KMS-11 (cell line): ENCODE data around the gene MRPL9.

Source experiments
- H2AFZ ChIP-seq: fragments of 200-600 bp; sonication (generic); 2 replicates; pipeline ENCODE4 v1.6.1; 2016; ENCODE audit warnings: antibody characterized with exemption, mixed run types, low read depth
- H3K27ac ChIP-seq: fragments of 200-600 bp; sonication (generic); 2 replicates; pipeline ENCODE4 v1.6.1; 2016; ENCODE audit warnings: mild to moderate bottlenecking, mixed run types
- H3K27me3 ChIP-seq: fragments of 200-600 bp; sonication (generic); 2 replicates; pipeline ENCODE4 v1.6.1; 2017; ENCODE audit warnings: mild to moderate bottlenecking, low read depth, mixed run types, moderate library complexity; ENCODE audit not compliant: insufficient read depth
- H3K36me3 ChIP-seq: fragments of 200-600 bp; sonication (generic); 2 replicates; pipeline ENCODE4 v1.6.1; 2017; ENCODE audit warnings: mild to moderate bottlenecking, mixed run types; ENCODE audit not compliant: insufficient read depth
- H3K4me1 ChIP-seq: fragments of 200-600 bp; sonication (generic); 2 replicates; pipeline ENCODE4 v1.6.1; 2016; ENCODE audit warnings: mild to moderate bottlenecking, low read depth, mixed run types; ENCODE audit not compliant: poor library complexity, severe bottlenecking
- H3K4me2 ChIP-seq: fragments of 200-600 bp; sonication (generic); 2 replicates; pipeline ENCODE4 v1.7.0; 2016; ENCODE audit warnings: mild to moderate bottlenecking, mixed run types
- H3K4me3 ChIP-seq: fragments of 200-600 bp; sonication (generic); IDR thresholded peaks from 2 replicates; pipeline ENCODE4 v1.6.1; 2017; ENCODE audit warnings: low read depth, low read length, mixed read lengths; ENCODE audit not compliant: insufficient read depth
- H3K79me2 ChIP-seq: fragments of 200-600 bp; sonication (generic); 2 replicates; pipeline ENCODE4 v1.6.1; 2016; ENCODE audit warnings: low read depth, mixed run types; ENCODE audit not compliant: insufficient read depth
- H3K9ac ChIP-seq: fragments of 200-600 bp; sonication (generic); 2 replicates; pipeline ENCODE4 v1.6.1; 2016; ENCODE audit warnings: mild to moderate bottlenecking, mixed run types
- H4K20me1 ChIP-seq: fragments of 200-600 bp; sonication (generic); 2 replicates; pipeline ENCODE4 v1.6.1; 2016; ENCODE audit warnings: mild to moderate bottlenecking, mixed run types; ENCODE audit not compliant: insufficient read depth
- TF ChIP-seq, protein P1 (sequence below): fragments of 200-600 bp; sonication (generic); conservative IDR thresholded peaks from 2 replicates; pipeline ENCODE4 v1.6.1; 2017; ENCODE audit warnings: low read depth, mild to moderate bottlenecking, antibody characterized with exemption, low read length, moderate library complexity, mixed read lengths

MRPL9 gene

DNA sequence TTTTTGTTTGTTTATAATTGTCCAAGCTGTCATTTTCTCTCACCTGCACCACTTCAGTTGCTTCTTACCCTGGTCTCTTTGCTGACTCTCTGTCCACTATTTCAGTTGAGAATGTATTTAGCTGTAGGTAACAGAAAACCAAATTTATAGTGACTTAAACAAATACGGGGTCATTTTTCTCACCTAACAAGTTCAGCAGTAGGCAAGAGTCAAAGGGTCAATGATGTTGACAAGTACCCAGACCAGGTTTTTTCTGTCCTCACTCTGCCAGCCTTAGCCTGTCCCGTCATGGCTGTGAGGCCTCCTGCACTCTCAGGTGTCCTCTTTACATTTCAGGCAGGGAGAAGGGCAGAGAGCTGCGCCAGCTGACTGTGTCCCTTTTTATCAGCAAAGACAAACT lies 30.2 kb downstream of the MRPL9 start:
- Histone ChIP-seq H3K36me3 (no peaks in the 10 kb centered on the region), H2AFZ (no peak overlapping the region), H3K27ac (no peak overlapping the region), H3K79me2 (no peaks in the 10 kb centered on the region), H4K20me1 (no peaks in the 10 kb centered on the region), H3K9ac (no peak overlapping the region), H3K4me2 (no peak overlapping the region), H3K4me1 (no peaks in the 10 kb centered on the region), H3K27me3 (peaks cover 5% of the 10 kb centered on the region; the same call in 1 of the 2 replicates), H3K4me3 (no peak overlapping the region)
- TF ChIP-seq, protein P1, sequence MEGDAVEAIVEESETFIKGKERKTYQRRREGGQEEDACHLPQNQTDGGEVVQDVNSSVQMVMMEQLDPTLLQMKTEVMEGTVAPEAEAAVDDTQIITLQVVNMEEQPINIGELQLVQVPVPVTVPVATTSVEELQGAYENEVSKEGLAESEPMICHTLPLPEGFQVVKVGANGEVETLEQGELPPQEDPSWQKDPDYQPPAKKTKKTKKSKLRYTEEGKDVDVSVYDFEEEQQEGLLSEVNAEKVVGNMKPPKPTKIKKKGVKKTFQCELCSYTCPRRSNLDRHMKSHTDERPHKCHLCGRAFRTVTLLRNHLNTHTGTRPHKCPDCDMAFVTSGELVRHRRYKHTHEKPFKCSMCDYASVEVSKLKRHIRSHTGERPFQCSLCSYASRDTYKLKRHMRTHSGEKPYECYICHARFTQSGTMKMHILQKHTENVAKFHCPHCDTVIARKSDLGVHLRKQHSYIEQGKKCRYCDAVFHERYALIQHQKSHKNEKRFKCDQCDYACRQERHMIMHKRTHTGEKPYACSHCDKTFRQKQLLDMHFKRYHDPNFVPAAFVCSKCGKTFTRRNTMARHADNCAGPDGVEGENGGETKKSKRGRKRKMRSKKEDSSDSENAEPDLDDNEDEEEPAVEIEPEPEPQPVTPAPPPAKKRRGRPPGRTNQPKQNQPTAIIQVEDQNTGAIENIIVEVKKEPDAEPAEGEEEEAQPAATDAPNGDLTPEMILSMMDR = no peak

DNA sequence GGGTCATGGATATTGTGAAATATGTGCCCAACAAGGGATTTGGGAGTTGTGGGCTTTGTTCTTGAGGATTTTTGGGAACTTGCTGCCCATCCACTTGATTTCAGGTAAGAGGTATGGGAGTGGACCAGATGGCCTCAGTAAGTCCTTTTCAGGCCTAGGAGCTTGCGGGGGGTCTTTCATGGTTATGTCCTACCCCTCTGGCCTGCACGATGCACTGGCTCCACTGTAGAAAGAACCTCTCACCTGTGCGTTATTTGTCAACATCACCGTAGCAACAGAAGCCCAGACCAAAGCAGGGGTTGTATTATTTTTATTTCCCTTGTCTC lies 33.4 kb downstream of the MRPL9 start:
- Histone ChIP-seq H3K79me2 (no peaks in the 10 kb centered on the region), H2AFZ (no peak overlapping the region), H3K4me1 (no peaks in the 10 kb centered on the region), H3K27me3 (peaks cover 14% of the 10 kb centered on the region; the same call in 1 of the 2 replicates), H4K20me1 (no peaks in the 10 kb centered on the region), H3K9ac (no peak overlapping the region), H3K36me3 (no peaks in the 10 kb centered on the region), H3K4me2 (no peak overlapping the region), H3K27ac (no peak overlapping the region), H3K4me3 (no peak overlapping the region)
- TF ChIP-seq, protein P1 = no peak

DNA sequence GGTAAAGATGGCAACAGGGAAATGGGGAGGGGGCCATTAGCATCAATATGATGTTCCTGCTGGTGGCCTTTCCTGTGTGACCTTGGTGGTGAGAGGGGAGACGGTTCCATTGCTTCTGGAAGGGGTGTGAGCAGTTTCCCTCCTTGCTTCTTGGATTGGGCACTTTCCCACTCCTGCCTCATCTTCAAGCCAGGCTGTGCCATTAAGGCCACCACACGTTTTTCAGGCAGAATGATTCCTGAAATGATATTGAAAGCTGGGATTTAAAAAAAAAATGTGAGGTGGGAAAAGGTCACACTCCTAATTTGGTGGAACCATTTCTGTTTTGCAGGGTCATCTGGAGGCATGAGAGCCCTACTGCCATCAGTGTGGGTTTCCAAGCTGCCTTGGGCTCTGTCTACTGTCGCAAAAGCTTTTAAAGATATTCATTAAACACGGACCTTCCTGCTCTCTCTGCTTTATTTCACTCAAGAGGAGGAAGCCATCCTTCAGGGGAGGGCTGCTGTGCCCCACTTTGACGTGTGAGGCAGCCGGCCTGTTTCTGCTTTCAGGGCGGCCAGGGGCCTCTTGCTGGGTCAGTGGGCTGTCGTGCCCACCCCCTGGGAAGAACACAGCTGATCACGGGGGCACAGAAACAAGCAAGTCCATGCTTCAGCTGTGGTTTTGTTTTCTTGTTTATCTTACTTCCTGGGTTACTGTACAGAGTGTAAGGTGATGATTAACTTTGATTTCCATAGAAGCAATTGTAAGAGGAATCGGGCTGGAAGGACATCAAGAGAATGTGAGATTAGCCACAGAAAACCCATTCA lies 33.9 kb downstream of the MRPL9 start:
- TF ChIP-seq, protein P1 = no peak
- no peak overlapping the region for H3K4me3 ChIP-seq
- no peaks in the 10 kb centered on the region for H3K4me1 ChIP-seq
- no peak overlapping the region for H3K4me2 ChIP-seq
- H4K20me1 ChIP-seq = no peaks in the 10 kb centered on the region
- peaks cover 14% of the 10 kb centered on the region; the same call in 1 of the 2 replicates for H3K27me3 ChIP-seq
- no peak overlapping the region for H2AFZ ChIP-seq
- no peaks in the 10 kb centered on the region for H3K79me2 ChIP-seq
- H3K27ac ChIP-seq = no peak overlapping the region
- H3K36me3 ChIP-seq = no peaks in the 10 kb centered on the region
- H3K9ac ChIP-seq = no peak overlapping the region

DNA sequence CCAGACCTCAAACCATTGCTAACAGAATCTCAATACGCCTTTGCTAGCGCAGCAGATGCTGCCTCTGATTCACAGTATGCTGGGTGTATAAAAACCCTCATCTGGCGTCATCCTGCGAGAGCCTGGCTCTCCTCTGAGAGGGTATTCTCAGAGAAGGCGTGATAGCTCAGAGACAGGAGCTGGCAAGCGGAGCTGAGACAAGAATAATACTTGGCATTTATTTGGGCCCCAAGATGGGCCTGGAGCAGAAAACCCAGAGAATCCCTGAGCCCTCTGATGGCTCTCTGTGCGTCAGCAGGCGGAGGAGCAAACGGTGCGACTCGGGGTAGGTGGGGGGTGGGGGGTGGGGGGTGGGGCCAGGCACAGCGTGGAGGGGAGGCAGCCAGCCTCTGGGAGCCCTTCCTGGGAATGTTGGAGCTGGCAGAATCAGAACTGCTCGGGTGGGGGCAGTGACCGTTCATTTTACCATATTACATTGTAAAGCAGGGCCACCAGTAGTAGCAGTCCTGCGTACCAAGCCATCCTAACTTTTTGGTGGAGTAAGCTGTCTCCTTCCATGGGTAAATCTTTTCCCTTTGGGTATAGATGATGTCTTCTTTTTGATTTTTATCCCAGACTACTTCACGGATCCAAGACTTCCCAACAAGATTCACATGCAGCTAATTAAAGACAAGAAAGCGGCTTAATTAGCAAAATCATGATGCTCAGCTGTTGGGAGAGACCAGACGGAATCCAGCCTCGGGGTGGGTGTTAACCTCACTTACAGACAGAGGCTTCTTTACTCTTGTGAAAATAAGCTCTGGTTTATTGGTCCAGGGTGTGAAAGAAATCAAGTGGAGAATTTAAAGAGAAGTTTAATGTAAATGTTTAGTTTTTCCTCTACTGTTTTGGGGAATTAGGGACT lies 34.9 kb downstream of the MRPL9 start:
- Histone ChIP-seq H2AFZ (no peak overlapping the region), H3K79me2 (no peaks in the 10 kb centered on the region), H3K4me2 (no peak overlapping the region), H3K9ac (no peak overlapping the region), H3K4me1 (no peaks in the 10 kb centered on the region), H3K27me3 (peaks cover 23% of the 10 kb centered on the region; the same call in 1 of the 2 replicates), H3K36me3 (no peaks in the 10 kb centered on the region), H3K4me3 (no peak overlapping the region), H3K27ac (no peak overlapping the region), H4K20me1 (no peaks in the 10 kb centered on the region)
- TF ChIP-seq, protein P1 = no peak
